ENCODE data around the gene UCN. TPM values are rescaled to one million over a fixed set of nuclear protein-coding genes. Genes with fewer than 3 reads are reported as not detected.

The UCN gene
- total RNA-seq, 1 donor from 2014 or later = 4.1 TPM

- Mint-ChIP-seq H3K4me1 (ENCODE audit: unreplicated experiment) (no peaks in the 10 kb centered on the region), H3K36me3 (ENCODE audit: unreplicated experiment) (peaks cover 11% of the 10 kb centered on the region), H3K9me3 (ENCODE audit: unreplicated experiment) (no peaks in the 10 kb centered on the region), H3K27ac (ENCODE audit: unreplicated experiment) (no peak overlapping the region), H3K27me3 (ENCODE audit: unreplicated experiment) (no peaks in the 10 kb centered on the region), H3K4me3 (ENCODE audit: unreplicated experiment) (no peak overlapping the region)
- no peak for DNase-seq (ENCODE audit: extremely low spot score, unreplicated experiment)
- TF ChIP-seq CTCF (IDR thresholded peaks at IDR 0.05) = no peak
Measured at GRCh38 chr2:27313882-27314645, 5.8 kb upstream of the UCN start.

- no peaks in the 10 kb centered on the region for H3K4me1 Mint-ChIP-seq (ENCODE audit: unreplicated experiment)
- no peak for DNase-seq (ENCODE audit: extremely low spot score, unreplicated experiment)
- peaks cover 11% of the 10 kb centered on the region for H3K36me3 Mint-ChIP-seq (ENCODE audit: unreplicated experiment)
- H3K27ac Mint-ChIP-seq (ENCODE audit: unreplicated experiment) = no peak overlapping the region
- no peaks in the 10 kb centered on the region for H3K9me3 Mint-ChIP-seq (ENCODE audit: unreplicated experiment)
- peaks cover 3% of the 10 kb centered on the region for H3K27me3 Mint-ChIP-seq (ENCODE audit: unreplicated experiment)
- H3K4me3 Mint-ChIP-seq (ENCODE audit: unreplicated experiment) = no peak overlapping the region
- no peak for TF ChIP-seq CTCF (IDR thresholded peaks at IDR 0.05)
Measured at GRCh38 chr2:27312152-27312551, 3.9 kb upstream of the UCN start.

- H3K27ac Mint-ChIP-seq (ENCODE audit: unreplicated experiment) = no peak overlapping the region
- H3K4me3 Mint-ChIP-seq (ENCODE audit: unreplicated experiment) = no peak overlapping the region
- H3K36me3 Mint-ChIP-seq (ENCODE audit: unreplicated experiment) = peaks cover 11% of the 10 kb centered on the region
- peaks cover 6% of the 10 kb centered on the region for H3K27me3 Mint-ChIP-seq (ENCODE audit: unreplicated experiment)
- DNase-seq (ENCODE audit: extremely low spot score, unreplicated experiment) = no peak
- H3K4me1 Mint-ChIP-seq (ENCODE audit: unreplicated experiment) = no peaks in the 10 kb centered on the region
- no peak for TF ChIP-seq CTCF (IDR thresholded peaks at IDR 0.05)
- H3K9me3 Mint-ChIP-seq (ENCODE audit: unreplicated experiment) = no peaks in the 10 kb centered on the region
Measured at GRCh38 chr2:27309651-27310050, 1.4 kb upstream of the UCN start.

- DNase-seq (ENCODE audit: extremely low spot score, unreplicated experiment) = no peak
- no peak for TF ChIP-seq CTCF (IDR thresholded peaks at IDR 0.05)
- Mint-ChIP-seq H3K9me3 (ENCODE audit: unreplicated experiment) (no peaks in the 10 kb centered on the region), H3K27me3 (ENCODE audit: unreplicated experiment) (peaks cover 6% of the 10 kb centered on the region), H3K36me3 (ENCODE audit: unreplicated experiment) (peaks cover 11% of the 10 kb centered on the region), H3K27ac (ENCODE audit: unreplicated experiment) (no peak overlapping the region), H3K4me3 (ENCODE audit: unreplicated experiment) (no peak overlapping the region), H3K4me1 (ENCODE audit: unreplicated experiment) (no peaks in the 10 kb centered on the region)
Measured at GRCh38 chr2:27307545-27308358, 493 bp downstream of the UCN start.

- H3K36me3 Mint-ChIP-seq (ENCODE audit: unreplicated experiment) = peaks cover 11% of the 10 kb centered on the region
- no peak for DNase-seq (ENCODE audit: extremely low spot score, unreplicated experiment)
- H3K27me3 Mint-ChIP-seq (ENCODE audit: unreplicated experiment) = peaks cover 6% of the 10 kb centered on the region
- no peaks in the 10 kb centered on the region for H3K9me3 Mint-ChIP-seq (ENCODE audit: unreplicated experiment)
- no peak overlapping the region for H3K4me3 Mint-ChIP-seq (ENCODE audit: unreplicated experiment)
- H3K27ac Mint-ChIP-seq (ENCODE audit: unreplicated experiment) = no peak overlapping the region
- H3K4me1 Mint-ChIP-seq (ENCODE audit: unreplicated experiment) = no peaks in the 10 kb centered on the region
- no peak for TF ChIP-seq CTCF (IDR thresholded peaks at IDR 0.05)
Measured at GRCh38 chr2:27307287-27307544, 1.0 kb downstream of the UCN start.

All from osteocyte (in vitro differentiated cells).